Stimulated activated naive CD4-positive, alpha-beta T cell (primary cell): ENCODE results near the gene LY6G6D.

ENCODE experiments used
- DNase-seq, 6 experiments: peaks; one replicate each; lab custom pipeline; 2025; lab: John Stamatoyannopoulos, UW

Gene LY6G6D

DNA sequence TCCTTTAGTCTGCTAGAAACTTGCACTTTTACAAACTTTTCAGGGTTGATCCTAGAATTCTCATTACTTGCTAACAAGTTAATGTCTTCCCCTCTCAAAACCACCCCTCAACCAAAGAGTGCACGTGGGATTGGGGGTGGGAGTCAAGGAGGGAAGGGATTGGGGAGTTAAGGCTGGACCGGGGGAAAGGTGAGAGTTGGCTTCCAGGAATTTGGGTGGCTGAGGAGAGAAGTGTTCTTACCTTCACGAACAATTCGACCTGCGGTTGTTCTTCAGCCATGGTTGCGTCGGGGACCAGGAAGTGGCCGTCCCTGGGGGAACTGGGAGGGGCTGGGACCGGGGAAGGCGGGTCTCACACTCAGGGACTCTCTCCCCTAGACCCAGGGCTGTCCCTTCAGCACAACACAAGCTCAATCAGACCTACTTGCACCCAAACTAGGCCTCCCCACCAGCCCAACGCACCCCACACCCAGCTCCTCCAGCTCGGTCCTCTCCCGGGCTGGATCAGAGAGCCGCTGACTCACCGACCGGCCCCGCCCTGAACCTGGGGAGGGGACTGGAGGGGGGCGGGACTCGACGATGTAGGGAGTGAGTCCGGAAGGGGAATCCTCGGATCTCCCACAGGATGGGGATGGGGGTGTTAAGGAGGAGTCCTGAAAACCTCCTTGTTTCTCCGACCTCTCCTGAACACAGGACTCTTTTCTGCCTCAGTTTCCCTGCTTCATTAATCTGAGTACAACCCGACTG, 21.0 kb downstream of the LY6G6D start, which contains the start of gene CLIC1:
CLIC1 (minus strand) TSS at position 510 of the 747 bp plus-strand sequence; CDS start at position 280, 230 bp downstream.
- peak in 5 of 6 experiments; percentile 38 to 62 (median 44) for DNase-seq

DNA sequence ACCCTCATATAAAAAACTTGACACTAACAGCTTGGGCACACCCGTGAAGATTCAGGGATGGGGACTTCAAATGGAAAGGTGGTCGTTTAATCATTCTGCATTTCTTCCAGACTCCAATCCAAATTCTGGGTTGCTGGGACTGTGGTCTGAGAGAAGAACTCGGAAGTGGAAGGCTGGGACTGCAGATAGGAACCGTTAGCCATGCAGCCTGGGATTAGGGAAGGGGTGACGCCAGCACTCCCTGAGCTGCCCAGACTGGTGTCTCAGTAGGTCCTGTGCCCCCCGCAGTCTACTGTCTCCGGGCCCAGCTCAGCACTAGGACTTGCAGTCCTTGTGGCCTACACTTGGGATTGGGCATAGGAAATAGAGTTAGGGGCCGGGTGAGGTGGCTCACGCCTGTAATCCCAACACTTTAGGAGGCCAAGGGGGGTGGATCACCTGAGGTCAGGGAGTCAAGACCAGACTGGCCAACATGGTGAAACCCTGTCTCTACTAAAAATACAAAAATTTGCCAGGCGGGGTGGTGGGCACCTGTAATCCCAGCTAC, 21.7 kb downstream of the LY6G6D start:
- DNase-seq, result no peak

DNA sequence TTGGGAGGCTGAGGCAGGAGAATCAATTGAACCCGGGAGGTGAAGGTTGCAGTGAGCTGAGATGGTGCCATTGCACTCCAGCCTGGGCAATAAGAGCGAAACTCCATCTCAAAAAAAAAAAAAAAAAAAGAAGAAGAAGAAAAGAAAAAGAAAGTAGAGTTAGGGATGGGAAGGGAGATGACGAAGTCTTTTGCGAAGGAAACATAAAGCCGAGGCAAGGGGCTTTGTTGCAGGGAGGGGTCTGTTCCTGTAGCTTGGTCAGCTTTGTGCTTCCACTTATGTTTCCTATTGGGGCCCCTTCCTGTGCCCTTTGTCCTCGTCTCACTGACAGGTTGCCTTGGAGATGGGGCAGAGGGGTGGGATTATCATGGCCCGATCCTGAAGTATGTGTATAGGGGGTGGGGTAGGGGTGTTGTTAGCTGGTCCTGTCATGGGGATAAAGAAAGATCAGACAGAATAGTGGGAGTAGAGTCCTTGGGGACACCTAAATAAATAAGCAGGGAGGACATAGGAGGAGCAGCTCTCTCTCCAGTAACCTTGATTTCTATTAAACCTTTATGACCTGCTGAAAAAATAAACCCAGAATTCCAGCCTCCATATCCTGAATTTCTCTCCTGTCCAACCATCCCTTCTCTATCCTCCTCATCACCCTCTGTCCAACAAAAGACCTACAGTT, 22.3 kb downstream of the LY6G6D start:
- no peak for DNase-seq

DNA sequence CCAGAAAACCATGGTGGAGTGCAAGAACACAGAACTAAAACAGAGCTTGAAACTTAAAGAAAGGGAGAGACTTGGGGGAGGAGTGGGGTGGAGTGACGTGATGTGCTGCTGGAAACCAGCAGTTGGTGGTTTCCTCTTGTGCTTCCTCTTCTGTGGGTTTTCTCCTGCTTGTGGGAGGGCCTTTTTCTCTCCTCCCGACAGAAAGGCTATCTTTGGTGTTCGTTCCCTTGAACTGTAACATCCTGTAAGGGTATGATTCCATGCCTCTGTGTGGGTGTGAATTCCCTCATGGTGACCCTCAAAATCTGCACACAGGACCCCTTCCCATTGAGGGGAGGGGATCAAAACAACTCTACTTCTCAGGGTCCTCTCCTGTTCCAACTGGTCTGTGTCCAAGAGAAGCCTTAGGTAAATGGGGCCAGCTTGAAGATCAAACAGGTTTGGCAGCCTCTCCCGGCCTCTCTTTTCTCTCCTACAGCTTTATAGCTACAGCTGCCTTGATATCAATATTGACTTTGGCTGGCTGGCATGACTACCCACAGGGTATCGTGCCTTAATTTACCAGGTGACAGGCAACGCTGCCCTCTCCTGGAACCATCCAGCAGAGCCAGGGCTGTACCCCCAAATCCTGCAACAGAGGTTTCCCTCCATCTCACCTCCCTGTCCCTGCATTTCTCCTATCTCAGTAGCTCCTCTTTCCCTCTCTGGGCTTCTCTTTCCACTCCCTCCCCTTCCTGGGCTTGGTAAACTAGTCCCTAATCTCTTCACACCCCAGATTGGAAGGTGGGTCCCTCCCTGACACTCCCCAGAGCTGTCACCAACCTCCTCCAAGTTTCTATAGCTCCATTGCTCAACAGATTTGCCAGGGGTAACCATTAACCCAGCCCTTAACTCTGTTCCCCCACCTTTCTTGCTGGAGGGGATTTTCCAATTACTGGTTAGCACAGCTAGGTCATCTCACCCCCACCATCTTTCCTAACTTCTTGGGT, 23.1 kb downstream of the LY6G6D start:
- peak; percentile 39 to 77 (median 68) for DNase-seq

DNA sequence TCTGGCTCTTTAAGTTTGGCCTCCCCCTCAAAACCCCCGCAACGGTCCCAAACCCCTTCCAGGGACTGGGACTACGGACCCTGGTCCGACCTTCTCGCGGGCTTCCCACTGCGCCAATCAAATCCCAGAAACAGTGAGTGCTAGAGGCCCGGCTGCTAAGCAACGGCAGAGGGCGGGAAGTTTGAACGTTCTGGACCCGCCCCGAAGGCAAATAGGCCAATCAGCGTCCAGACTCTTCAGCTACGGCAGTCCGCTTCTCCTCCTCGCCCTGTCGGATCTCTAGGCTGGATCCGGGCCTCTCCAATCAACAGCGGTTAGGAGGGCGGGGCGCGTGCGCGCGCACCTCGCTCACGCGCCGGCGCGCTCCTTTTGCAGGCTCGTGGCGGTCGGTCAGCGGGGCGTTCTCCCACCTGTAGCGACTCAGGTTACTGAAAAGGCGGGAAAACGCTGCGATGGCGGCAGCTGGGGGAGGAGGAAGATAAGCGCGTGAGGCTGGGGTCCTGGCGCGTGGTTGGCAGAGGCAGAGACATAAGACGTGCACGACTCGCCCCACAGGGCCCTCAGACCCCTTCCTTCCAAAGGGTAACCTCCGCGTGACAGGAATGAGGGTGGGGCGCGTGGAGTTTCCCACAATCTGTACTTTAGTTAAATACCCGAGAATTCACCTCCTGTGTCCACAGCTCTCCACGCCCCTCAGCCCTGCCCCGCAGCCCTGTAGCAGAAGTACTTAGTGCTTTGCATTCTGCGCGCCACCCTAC, 24.7 kb downstream of the LY6G6D start, which contains the start of gene MSH5:
MSH5 (plus strand) TSS at position 367 of the 758 bp plus-strand sequence. CDS start 462 bp downstream, outside the sequence.
- DNase-seq, result peak; percentile 91 to 94 (median 92)

DNA sequence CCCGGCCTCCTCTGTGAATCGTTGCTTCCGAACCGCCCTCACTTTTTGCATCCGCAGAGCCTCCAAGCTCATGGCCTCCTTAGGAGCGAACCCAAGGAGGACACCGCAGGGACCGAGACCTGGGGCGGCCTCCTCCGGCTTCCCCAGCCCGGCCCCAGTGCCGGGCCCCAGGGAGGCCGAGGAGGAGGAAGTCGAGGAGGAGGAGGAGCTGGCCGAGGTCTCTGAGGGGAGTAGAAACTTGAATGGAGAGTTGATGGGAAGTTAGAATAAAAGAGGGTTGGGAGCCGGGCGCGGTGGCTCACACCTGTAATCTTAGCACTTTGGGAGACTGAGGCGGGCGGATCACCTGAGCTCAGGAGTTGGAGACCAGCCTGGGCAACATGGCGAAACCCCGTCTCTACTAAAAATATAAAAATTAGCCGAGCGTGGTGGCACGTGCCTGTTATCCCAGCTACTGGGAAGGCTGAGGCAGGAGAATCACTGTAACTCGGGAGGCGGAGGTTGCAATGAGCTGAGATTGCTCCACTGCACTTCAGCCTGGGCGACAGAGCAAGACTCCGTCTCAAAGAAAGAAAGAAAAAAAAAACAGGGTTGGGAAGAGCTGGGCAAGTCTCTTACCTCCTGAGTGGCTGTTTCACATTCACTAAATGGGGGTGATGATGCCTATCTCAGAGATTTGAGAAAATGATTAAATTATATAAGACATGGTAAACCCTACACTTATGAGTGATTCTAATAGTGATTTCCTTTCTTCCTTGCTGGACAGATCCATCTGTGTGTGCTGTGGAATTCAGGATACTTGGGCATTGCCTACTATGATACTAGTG, 25.5 kb downstream of the LY6G6D start:
- DNase-seq, result no peak

DNA sequence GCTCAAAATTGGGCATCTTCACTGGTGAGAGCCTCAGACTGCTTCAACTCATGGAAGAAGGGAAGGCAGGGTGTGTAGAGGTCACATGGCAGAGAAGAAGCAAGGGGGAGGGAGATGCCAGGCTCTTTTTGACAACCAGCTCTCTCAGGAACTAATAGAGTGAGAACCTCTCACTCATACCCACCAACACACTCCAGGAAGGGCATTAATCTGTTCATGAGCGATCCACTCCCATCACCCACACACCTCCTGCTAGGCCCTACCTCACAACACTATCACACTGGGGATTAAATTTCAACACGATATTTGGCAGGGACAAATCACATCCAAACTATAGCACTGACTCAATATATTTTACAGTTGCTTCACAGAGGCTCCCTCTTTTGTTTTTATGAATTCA, 26.7 kb downstream of the LY6G6D start:
- no peak for DNase-seq

DNA sequence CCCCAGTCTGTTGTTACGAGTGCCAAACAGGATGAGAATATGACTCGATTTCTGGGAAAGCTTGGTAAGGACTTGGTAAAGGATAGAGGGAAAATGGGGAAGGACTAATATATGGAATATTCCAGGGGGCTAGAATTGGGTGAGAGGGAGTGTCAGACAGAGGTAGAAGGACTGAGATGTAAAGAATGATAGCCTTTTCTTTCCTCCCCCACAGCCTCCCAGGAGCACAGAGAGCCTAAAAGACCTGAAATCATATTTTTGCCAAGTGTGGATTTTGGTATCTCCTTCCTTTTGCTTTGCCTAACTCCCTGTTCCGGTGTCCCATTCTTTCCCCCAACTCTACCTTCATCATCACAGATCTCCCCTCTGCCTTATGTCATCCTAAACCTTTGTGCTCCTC, 27.7 kb downstream of the LY6G6D start:
- DNase-seq, result no peak

DNA sequence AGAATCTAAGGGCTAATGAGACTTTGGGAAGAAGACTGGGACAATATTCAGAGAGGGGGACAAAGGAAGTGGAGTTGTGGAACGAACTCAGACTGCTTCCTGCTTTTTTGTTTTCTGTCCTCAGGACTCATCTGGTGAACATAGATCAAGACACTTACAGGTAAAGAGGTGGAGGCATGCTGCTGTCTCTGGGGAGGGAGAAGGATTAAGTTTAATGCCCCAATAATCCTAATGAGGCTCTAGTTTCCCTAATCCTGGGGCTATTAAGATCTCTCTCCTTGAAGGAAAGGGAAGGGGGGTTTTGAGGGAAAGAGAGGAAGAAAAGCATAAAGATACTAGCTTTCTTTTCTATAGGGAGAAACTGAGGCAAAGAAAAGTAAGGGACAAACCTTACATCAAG, 29.3 kb downstream of the LY6G6D start:
- DNase-seq, result no peak

DNA sequence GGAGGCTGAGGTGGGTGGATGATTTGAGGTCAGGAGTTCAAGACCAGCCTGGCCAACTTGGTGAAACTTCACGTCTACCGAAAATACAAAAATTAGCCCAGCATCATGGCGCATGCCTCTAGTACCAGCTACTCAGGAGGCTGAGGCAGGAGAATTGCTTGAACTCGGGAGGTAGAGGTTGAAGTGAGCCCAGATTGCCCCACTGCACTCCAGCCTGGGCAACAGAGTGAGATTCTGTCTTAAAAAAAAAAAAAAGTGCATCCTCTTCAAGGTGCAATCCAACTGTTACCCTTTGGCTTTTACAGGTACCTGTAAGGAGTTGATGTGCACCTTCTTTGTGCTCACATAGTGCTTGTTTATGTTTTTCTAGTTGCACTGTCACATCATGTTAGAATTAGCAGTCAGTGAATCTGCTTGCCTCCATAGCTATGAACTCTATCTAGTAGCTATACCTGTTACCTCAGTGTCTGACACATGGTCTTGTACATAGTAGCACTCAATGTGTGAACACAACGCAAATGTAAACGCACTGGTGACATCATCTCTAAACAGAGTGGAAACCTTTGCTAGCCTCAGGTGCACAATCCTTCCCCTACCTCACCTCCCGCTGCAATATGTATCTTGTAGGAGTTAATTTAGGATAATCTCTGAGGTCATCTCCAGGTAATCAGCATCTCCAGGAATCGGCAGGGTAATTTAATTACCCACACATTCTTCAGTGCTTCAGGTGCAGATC, 34.3 kb downstream of the LY6G6D start:
- DNase-seq, result no peak

DNA sequence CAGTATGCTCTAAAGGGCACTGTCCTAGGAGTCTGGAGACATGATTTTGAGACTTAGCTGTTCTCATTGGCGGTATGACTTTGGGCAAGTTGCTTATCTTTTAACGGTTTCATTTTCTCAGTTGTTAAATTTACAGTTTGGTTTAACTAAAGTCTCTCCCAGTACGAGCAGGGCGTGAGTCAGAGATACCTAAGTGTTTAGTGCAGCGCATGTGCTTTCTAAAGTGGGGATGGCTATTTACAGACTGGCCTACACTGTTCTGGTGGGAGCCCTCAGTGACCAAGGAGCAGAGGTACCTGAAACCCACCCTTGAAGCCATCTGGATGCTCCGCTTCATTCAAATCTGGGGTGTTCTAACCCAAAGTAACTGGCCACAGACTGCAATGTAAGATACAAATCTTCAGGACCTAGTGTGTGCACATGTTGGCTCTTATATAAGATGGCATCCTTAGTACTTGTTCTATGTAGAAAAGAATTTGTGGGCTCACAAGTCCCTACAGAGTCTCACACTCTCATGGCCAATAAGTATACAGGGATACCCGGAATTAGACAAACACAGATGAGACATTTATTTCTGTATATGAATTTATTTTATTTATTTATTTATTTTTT, 35.4 kb downstream of the LY6G6D start:
- DNase-seq, result no peak

DNA sequence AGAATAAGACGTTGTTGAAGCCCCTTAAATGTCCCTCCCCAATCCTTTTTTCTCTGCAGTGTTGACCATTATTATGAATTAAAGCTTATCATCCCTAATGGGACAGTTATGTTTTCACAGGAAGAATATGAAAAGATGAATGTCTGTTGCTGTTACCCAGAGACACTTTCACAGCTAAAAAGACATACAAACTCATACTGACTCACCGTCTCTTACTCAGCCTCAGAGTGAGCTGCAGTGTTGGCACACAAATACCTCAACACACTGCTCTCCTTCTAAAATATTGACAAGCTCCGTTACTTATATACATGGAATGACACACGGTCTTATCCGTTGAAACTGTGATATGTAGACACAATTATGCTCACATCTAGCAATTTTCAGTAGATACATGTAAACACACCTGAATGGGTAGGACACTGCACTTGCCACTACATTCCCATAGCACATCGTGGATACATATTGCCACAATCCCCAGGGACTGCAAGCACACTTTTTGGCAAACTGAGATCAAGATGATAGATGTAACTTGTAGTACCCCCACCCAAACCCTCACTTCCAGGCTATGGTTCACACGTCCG, 37.7 kb downstream of the LY6G6D start:
- DNase-seq, result no peak

DNA sequence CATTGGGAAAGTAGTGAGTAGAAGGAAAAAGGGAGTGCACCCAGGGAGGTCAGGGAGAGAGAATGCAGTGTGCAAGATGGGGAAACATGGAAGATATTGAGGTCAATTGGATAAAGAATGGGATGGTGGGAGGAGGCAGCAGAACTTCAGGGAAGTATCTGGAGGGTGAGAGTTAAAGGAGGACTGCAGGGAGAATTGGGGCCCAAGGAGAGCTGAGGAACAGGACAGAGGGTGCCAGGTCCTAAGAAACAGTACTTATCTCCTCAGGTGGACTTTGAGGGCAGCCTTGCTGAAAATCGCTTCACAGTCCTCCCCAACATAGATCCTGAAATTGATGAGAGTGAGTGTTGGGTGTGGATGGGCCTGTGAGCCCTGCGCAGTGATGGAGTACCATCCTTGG, 43.1 kb downstream of the LY6G6D start:
- DNase-seq, result no peak

DNA sequence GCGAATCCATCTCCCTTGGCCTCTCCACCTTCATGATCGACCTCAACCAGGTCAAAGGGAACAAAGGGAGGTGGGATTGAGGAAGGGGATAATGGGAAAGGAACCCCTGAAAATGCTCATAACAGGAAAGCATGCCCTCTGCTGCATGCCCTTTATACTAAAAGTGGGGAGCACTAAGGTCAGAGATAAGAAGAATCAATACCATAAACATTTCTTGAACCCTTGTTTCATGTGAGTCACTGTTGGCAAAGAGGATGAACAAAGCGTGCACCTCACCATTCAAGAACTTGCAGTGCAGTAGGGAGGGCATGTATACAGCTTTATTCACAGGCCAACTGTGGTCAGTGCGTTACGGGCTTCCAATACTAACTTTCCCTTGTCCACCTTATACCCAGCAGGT, 45.6 kb downstream of the LY6G6D start:
- DNase-seq, result no peak

DNA sequence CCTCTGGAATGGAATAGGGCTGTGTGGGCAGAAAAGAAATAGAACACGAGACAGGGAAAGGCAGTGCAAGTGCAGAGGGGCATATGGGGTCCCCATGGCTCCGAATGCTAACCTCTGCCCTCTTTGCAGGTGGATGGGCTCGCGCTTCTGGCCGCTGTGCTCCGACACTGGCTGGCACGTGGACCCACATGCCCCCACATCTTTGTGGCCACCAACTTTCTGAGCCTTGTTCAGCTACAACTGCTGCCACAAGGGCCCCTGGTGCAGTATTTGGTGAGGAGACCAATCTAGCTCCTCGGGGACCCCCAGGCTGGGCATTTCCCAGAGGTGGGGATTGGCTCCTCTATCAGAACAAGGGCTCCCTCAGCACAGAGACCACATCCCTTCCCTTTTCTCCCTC, 46.2 kb downstream of the LY6G6D start:
- DNase-seq, result no peak

DNA sequence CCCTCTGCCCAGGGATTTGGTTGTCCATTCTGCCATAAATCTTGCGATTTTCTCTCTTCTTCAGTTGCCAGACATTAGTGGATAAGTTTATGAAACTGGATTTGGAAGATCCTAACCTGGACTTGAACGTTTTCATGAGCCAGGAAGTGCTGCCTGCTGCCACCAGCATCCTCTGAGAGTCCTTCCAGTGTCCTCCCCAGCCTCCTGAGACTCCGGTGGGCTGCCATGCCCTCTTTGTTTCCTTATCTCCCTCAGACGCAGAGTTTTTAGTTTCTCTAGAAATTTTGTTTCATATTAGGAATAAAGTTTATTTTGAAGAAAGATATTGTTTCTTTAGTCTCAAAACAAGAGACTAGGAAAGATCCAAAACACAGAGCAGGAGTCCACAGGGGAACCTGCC, 47.2 kb downstream of the LY6G6D start, which contains the start of gene SAPCD1:
SAPCD1 (plus strand) TSS at position 301 of the 400 bp plus-strand sequence. CDS start 399 bp downstream, outside the sequence.
- DNase-seq, result no peak

DNA sequence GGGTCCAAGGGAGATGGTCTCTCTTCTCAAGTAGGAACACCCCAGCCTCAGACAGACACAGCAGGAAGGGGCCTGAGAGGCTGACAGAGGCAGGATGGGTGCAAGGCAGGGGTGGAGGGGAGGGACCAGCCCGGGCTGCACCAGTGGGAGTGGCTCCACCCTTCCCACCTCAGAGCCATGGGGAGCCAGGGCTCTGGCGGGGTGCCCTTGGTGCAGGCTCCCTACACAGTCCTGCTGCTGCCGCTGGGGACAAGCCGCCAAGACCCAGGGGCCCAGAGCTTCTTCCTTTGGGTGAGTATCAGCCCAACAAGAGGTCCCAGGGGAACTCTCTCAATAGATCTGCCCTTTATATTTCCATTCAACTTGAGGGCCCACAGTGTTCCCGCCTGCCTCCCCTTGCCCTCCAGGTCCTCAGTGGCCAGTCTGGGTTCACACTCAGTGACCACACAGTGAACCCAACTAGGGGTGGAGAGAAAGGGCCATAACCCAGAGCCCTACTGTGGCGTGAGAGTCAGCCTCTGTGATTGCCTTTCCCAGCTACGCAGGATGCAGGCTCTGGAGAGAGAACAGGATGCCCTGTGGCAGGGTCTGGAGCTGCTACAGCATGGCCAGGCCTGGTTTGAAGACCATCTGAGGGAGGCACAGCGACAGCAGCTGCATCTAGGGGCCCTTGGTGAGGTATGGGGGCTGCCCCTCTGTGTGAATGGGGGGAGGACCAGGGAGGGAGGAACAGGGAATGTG, 47.9 kb downstream of the LY6G6D start:
- DNase-seq, result no peak

DNA sequence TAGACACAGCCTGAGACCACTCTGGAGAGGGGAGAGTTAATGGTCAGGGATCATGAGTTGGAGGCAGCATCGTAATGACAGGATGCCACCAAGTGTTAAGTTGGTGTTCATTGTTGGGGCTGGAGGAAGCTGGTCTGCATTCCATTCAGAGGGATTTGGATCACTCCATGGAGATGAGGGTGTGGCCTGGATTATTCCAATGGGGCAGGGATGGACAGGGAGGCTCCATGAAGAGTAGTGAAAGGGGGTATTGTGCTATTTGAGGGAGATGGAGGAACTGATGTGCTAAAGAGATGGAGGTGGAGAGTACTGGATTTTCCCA, 48.4 kb downstream of the LY6G6D start:
- DNase-seq, result no peak
